ENCODE results near the gene FBXL7.

The FBXL7 gene

DNA sequence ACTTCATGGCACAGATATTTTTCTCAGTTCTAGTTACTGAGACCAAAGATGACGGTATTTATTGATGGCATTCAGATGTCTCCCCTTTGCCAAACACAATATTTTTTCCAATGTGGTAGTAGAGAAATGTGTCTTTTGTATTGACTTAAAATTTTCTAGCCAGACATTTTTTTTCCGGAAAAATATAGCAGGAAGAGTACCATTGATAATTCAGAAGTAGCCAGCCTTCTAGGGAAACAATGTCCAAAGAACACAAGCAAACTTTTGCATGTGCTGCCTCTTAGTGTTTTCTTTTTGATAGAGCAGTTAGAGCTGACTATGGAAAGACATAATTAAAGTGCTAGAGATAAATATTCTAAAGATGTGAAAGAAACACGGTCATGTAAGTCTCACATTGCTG, 448.2 kb downstream of the FBXL7 start:
- DNase-seq (ENCODE audit: low read depth): no peak

DNA sequence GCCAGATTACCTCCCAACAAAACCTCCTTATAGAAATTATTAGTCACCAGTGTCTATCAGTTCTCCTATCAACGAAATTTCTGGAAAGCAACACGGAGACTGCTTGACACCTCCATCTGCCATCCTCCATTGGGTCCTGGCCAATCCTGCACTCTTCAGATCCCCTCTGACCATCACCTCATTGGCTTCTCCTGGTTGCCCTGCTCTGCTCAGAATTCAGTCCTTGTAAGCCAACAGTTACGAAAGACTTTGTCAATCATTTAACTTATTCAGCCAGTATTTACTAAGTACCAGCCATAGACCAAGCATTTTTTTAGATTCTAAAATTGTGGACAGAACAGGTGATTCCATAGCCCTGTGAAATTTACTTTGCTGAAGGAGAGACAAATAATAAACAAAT, 451.1 kb downstream of the FBXL7 start:
- DNase-seq (ENCODE audit: low read depth): no peak

GRCh38 chr5:15951550-15951949, 451.6 kb downstream of the FBXL7 start:
- no peak for DNase-seq (ENCODE audit: low read depth)

DNA sequence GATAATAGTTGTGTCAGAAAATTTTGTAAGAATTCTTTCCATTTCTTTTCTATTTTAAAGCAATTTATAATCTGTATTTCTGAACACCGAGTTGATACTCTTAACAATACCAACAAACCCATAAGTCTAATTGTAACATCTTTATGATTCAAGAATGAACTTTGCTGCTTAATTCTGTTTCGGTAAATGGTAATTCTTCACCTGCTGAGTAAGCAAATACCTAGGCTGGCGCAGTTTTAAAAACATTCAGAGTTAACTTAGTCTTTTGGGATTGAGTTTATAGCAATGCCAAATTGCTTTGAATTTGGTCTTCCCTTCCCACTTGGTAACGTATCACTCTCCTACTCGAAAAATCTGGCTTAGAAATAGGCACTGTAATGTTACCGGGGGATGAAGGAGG, 456.6 kb downstream of the FBXL7 start:
- no peak for DNase-seq (ENCODE audit: low read depth)

DNA sequence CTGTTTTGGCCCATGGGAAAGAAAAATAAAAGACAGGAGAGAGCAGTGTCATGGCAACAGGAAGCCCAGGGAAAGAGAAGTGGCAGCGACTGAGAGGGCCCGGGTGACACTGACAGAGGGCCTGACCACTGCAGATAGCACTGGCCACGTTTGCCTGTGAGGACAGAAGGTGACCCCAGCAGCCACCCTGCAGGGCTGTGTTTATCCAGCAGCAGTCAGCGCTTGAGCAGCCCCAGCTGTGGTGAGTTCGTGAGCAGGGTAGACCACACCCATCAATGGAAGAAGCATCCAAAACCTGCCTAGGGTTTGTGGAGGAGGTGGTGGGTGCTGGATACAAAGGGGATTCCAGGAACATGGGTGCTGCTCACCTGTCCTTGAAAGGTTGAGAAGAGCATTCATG, 457.1 kb downstream of the FBXL7 start:
- DNase-seq (ENCODE audit: low read depth): no peak

GRCh38 chr5:15959370-15960164, 459.6 kb downstream of the FBXL7 start:
- DNase-seq (ENCODE audit: low read depth): no peak

GRCh38 chr5:15966066-15966640, 466.2 kb downstream of the FBXL7 start:
- no peak for DNase-seq (ENCODE audit: low read depth)

DNA sequence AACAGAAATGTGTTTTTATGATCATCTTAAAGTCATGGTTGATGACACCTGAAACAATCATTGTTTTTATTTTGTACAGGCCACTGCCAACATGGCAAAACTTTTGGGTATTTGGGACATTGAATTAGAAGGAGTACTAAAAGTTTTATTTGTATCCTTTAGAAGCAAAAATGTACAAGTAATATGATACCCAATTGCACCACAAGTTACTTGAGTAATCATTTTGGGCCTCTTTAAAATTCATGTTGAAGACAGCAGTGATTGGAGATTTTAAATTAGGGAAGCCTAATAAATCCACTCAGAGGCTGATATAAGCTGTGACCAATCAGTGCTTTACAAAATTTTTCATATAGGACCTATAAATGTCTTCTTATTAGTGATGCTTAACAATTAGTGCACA, 466.7 kb downstream of the FBXL7 start:
- no peak for DNase-seq (ENCODE audit: low read depth)

- DNase-seq (ENCODE audit: low read depth): no peak
Observed at GRCh38 chr5:15968993-15969392, 469.0 kb downstream of the FBXL7 start.

DNA sequence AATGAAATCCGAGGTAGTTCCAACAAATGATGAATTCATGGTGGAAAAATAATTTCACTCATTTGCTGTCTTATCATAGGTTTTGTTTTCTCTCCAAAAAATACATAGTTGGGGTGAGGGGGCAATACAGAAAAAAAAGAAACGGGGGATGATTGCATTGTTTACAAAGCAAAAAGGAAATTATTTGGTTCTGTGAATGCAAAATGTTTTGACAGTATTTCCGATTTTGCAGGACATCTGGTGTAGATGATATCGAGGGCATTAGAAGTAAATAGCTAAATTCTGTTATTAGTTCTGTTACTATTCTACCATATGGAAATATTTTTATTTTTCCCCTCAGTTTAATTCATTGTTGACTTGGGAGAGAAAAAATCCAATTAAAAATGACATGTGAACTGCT, 477.9 kb downstream of the FBXL7 start:
- DNase-seq (ENCODE audit: low read depth): no peak

GRCh38 chr5:15980835-15981234, 480.9 kb downstream of the FBXL7 start:
- DNase-seq (ENCODE audit: low read depth): no peak

- DNase-seq (ENCODE audit: low read depth): no peak
Observed at GRCh38 chr5:15983392-15983791, 483.4 kb downstream of the FBXL7 start.
